H1 (cell line): ENCODE measurements around the gene AIG1. TPM values are rescaled to one million over a fixed set of nuclear protein-coding genes. Genes with fewer than 3 reads are reported as not detected.

ENCODE experiments used
- CTCF ChIA-PET: fragments of 300-600 bp; sonication (Branson Sonifier 250); formaldehyde crosslinking; loops from one replicate; lab custom pipeline; 2021; ENCODE audit not compliant: partially characterized antibody; lab: Charles Lee
- POLR2A ChIA-PET: fragments of 300-600 bp; sonication (Branson Sonifier 250); formaldehyde crosslinking; loops from one replicate; lab custom pipeline; 2021; ENCODE audit warnings: inconsistent platforms; ENCODE audit not compliant: partially characterized antibody; lab: Charles Lee
- DNase-seq, 2 experiments: peaks; one replicate each; pipeline versions ENCODE4 v3.0.0 to v3.0.0-alpha.2; 2010 to 2022; ENCODE audit warnings: low spot score in 2 of 2, low read depth in 1 of 2, mixed read lengths in 1 of 2
- FAIRE-seq: peaks from 2 replicates; lab custom pipeline; 2011; peaks lifted over from hg19 to GRCh38; lab: Jason Lieb, UNC
- H2AFZ ChIP-seq: 2 replicates; pipeline ENCODE4 v1.8.1; 2012; ENCODE audit warnings: low read length, inconsistent platforms
- H2AK5ac ChIP-seq: 2 replicates; pipeline ENCODE4 v1.6.1; 2013; ENCODE audit warnings: low read depth, low read length
- H2BK120ac ChIP-seq: replicated peaks from 2 replicates; pipeline ENCODE3; 2013; ENCODE audit warnings: low read depth, low read length, inconsistent platforms
- H2BK12ac ChIP-seq: 2 replicates; pipeline ENCODE4 v1.6.1; 2013; ENCODE audit warnings: low read depth, low read length
- H2BK15ac ChIP-seq: 2 replicates; pipeline ENCODE4 v1.6.1; 2013; ENCODE audit warnings: low read length
- H2BK20ac ChIP-seq: 2 replicates; pipeline ENCODE4 v1.6.1; 2013; ENCODE audit warnings: low read length
- H2BK5ac ChIP-seq: 2 replicates; pipeline ENCODE4 v1.6.1; 2013; ENCODE audit warnings: low read depth, low read length
- H3K14ac ChIP-seq: 2 replicates; pipeline ENCODE4 v1.6.1; 2013; ENCODE audit warnings: inconsistent platforms; ENCODE audit not compliant: insufficient read length
- H3K18ac ChIP-seq: 2 replicates; pipeline ENCODE4 v1.6.1; 2013; ENCODE audit warnings: low read length; ENCODE audit errors: extremely low read depth
- H3K23ac ChIP-seq: 2 replicates; pipeline ENCODE4 v1.6.1; 2013; ENCODE audit warnings: inconsistent platforms; ENCODE audit not compliant: insufficient read length
- H3K23me2 ChIP-seq: 2 replicates; pipeline ENCODE4 v1.6.1; 2013; ENCODE audit warnings: low read depth, low read length
- H3K27ac ChIP-seq: 2 replicates; pipeline ENCODE4 v1.6.1; 2011; ENCODE audit warnings: low read depth, low read length, inconsistent platforms
- H3K27me3 ChIP-seq, 4 experiments: replicated peaks in 1 of 4; 1 replicate in 1 of 4; 2 replicates in 3 of 4; pipeline versions ENCODE4 v1.6.1 to v1.8.1; 2011 to 2013; ENCODE audit warnings: low read length in 3 of 4, mild to moderate bottlenecking in 3 of 4, inconsistent platforms in 2 of 4, mixed read lengths in 2 of 4, moderate library complexity in 1 of 4; ENCODE audit not compliant: control insufficient read depth in 3 of 4, insufficient read depth in 3 of 4; ENCODE audit errors: extremely low read depth in 1 of 4
- H3K36me3 ChIP-seq, 4 experiments: 2 replicates each; pipeline versions ENCODE4 v1.6.1 to v1.8.1; 2011 to 2013; ENCODE audit warnings: mild to moderate bottlenecking in 4 of 4, low read length in 3 of 4, moderate library complexity in 2 of 4, control low read depth in 1 of 4, inconsistent platforms in 1 of 4; ENCODE audit not compliant: insufficient read depth in 4 of 4, control insufficient read depth in 2 of 4
- H3K4ac ChIP-seq: replicated peaks from 2 replicates; pipeline ENCODE3; 2013; ENCODE audit warnings: low read length, low read depth, mixed read lengths, inconsistent platforms; ENCODE audit not compliant: insufficient read length
- H3K4me1 ChIP-seq, 4 experiments: replicated peaks in 1 of 4; 1 replicate in 1 of 4; 2 replicates in 3 of 4; pipeline versions ENCODE4 v1.6.1 to v1.8.1; 2011 to 2013; ENCODE audit warnings: low read length in 3 of 4, inconsistent platforms in 2 of 4, mixed read lengths in 1 of 4; ENCODE audit not compliant: insufficient read depth in 4 of 4, control insufficient read depth in 3 of 4
- H3K4me2 ChIP-seq, 2 experiments: 2 replicates each; pipeline versions ENCODE4 v1.6.1 to v1.8.1; 2011 to 2013; ENCODE audit warnings: low read depth in 2 of 2, low read length in 2 of 2, control low read depth in 1 of 2, inconsistent platforms in 1 of 2, mild to moderate bottlenecking in 1 of 2; ENCODE audit not compliant: insufficient read depth in 1 of 2
- H3K4me3 ChIP-seq, 4 experiments: fragments of 200-600, 300-600 bp in 1 of 4; sonication (generic), shearing (Covaris generic), sonication (Bioruptor Twin) in 1 of 4; 2 replicates each; pipeline versions ENCODE4 v1.5.1 to v1.8.1; 2011 to 2016; ENCODE audit warnings: low read length in 4 of 4, low read depth in 3 of 4, control low read depth in 2 of 4, inconsistent platforms in 2 of 4, mild to moderate bottlenecking in 2 of 4, mixed read lengths in 1 of 4, moderate library complexity in 1 of 4; ENCODE audit not compliant: insufficient read depth in 2 of 4; ENCODE audit errors: extremely low read depth in 1 of 4
- H3K56ac ChIP-seq: replicated peaks from 2 replicates; pipeline ENCODE3; 2013; ENCODE audit warnings: low read depth, mild to moderate bottlenecking, mixed read lengths, low read length, inconsistent platforms; ENCODE audit not compliant: insufficient read length
- H3K79me1 ChIP-seq: 2 replicates; pipeline ENCODE4 v1.6.1; 2013; ENCODE audit warnings: low read depth, low read length, control low read depth
- H3K79me2 ChIP-seq, 2 experiments: 2 replicates each; pipeline versions ENCODE4 v1.6.1 to v1.8.1; 2012 to 2013; ENCODE audit warnings: low read length in 2 of 2, mild to moderate bottlenecking in 2 of 2, inconsistent platforms in 1 of 2; ENCODE audit not compliant: insufficient read depth in 2 of 2, control insufficient read depth in 1 of 2
- H3K9ac ChIP-seq, 4 experiments: replicated peaks in 1 of 4; 1 replicate in 1 of 4; 2 replicates in 3 of 4; pipeline versions ENCODE4 v1.6.1 to v1.8.1; 2011 to 2013; ENCODE audit warnings: low read depth in 3 of 4, low read length in 3 of 4, control low read depth in 2 of 4, mild to moderate bottlenecking in 2 of 4, moderate library complexity in 2 of 4, inconsistent platforms in 1 of 4; ENCODE audit errors: extremely low read depth in 1 of 4
- H3K9me3 ChIP-seq, 2 experiments: 2 replicates each; pipeline versions ENCODE4 v1.6.1 to v1.8.1; 2012 to 2013; ENCODE audit warnings: mild to moderate bottlenecking in 2 of 2, moderate library complexity in 2 of 2, control low read depth in 1 of 2, inconsistent platforms in 1 of 2, low read depth in 1 of 2, low read length in 1 of 2, mixed read lengths in 1 of 2; ENCODE audit not compliant: insufficient read depth in 2 of 2
- H4K20me1 ChIP-seq, 2 experiments: replicated peaks in 1 of 2; 2 replicates each; pipeline versions ENCODE3 to v1.8.1; 2011 to 2013; ENCODE audit warnings: inconsistent platforms in 2 of 2, low read length in 2 of 2, mild to moderate bottlenecking in 1 of 2; ENCODE audit not compliant: insufficient read depth in 2 of 2, control insufficient read depth in 1 of 2
- H4K5ac ChIP-seq: 2 replicates; pipeline ENCODE4 v1.6.1; 2013; ENCODE audit warnings: low read length, low read depth, mixed read lengths, inconsistent platforms; ENCODE audit not compliant: insufficient read length
- H4K8ac ChIP-seq: 2 replicates; pipeline ENCODE4 v1.8.0; 2013; ENCODE audit warnings: mild to moderate bottlenecking, moderate library complexity, low read length, inconsistent platforms; ENCODE audit not compliant: insufficient read depth; ENCODE audit errors: extremely low read depth
- H4K91ac ChIP-seq: replicated peaks from 2 replicates; pipeline ENCODE3; 2013; ENCODE audit warnings: low read length, mixed read lengths, inconsistent platforms; ENCODE audit not compliant: insufficient read length
- BACH1 ChIP-seq: IDR thresholded peaks from 2 replicates; pipeline ENCODE4 v1.6.1; 2012; ENCODE audit warnings: low read length, improper control_type of control experiment
- NANOG ChIP-seq: IDR thresholded peaks from 2 replicates; pipeline ENCODE4 v1.6.1; 2011; ENCODE audit warnings: low read length, low read depth, mild to moderate bottlenecking, inconsistent platforms; ENCODE audit not compliant: insufficient read depth, poor library complexity, severe bottlenecking
- POLR2AphosphoS5 ChIP-seq: IDR thresholded peaks from 2 replicates; pipeline ENCODE4 v1.6.1; 2011; ENCODE audit warnings: low read depth, low read length
- RNF2 ChIP-seq: fragments of 200-900, 300-1000 bp; sonication (generic); IDR thresholded peaks from 2 replicates; pipeline ENCODE4 v1.7.1; 2016; ENCODE audit warnings: borderline replicate concordance, low read depth, mild to moderate bottlenecking, antibody characterized with exemption, low read length; ENCODE audit not compliant: poor library complexity, severe bottlenecking; ENCODE audit errors: missing control alignments
- TAF1 ChIP-seq: IDR thresholded peaks from 2 replicates; pipeline ENCODE4 v1.6.1; 2011; ENCODE audit warnings: mild to moderate bottlenecking, low read depth, low read length
- WGBS, 2 experiments: shearing (Covaris generic) in 1 of 2; methylation state at CpG; one replicate each; pipeline versions ENCODE4 v1.1.6 to v1.1.7; 2013 to 2015; ENCODE audit warnings: low lambda C conversion rate in 2 of 2, mixed read lengths in 2 of 2, inconsistent platforms in 1 of 2, low coverage in 1 of 2, missing lambda C conversion rate in 1 of 2; ENCODE audit not compliant: insufficient replicate concordance in 2 of 2, insufficient coverage in 1 of 2, insufficient read length in 1 of 2; ENCODE audit errors: extremely low coverage in 1 of 2, missing lambda C conversion rate in 1 of 2; 5-methylcytosine and 5-hydroxymethylcytosine counted together
- polyA plus RNA-seq, 7 experiments: library from polyadenylated mRNA; depleted of rRNA in 3 of 7; stranded (reverse) in 5 of 7; unstranded in 2 of 7; fragments of >200 nt in 5 of 7; fragments of 200-250 nt in 2 of 7; gene quantifications; 1 replicate in 5 of 7; 2 replicates in 1 of 7; 4 replicates in 1 of 7; pipeline versions ENCODE4 v1.2.1 to v1.2.3, GENCODE V29; 2011 to 2013; ENCODE audit warnings: missing spikeins in 2 of 7, mixed read lengths in 2 of 7
- total RNA-seq: library from RNA; stranded (reverse); fragmentation: NEBNext Ultra II Directional; extraction: Animal tissue kit (Norgen Biotek cat#: 25700); gene quantifications from 2 replicates; pipeline ENCODE4 v1.2.1, GENCODE V29; 2021

Gene AIG1
- total and polyA plus RNA-seq, 2 of the 8 experiments (the other 6 are each of a cell fraction or from before 2014, with no cell fraction given) = 56.6 to 58.4 TPM

- H3K23ac ChIP-seq = no peak overlapping the region
- H2BK20ac ChIP-seq = no peak overlapping the region
- no peak overlapping the region for H2AFZ ChIP-seq
- no peak overlapping the region for H4K5ac ChIP-seq
- H3K27ac ChIP-seq = no peak overlapping the region
- DNase-seq = no peak
- H3K4me3 ChIP-seq = no peak overlapping the region
- no peak overlapping the region for H3K18ac ChIP-seq
- H3K23me2 ChIP-seq = no peaks in the 10 kb centered on the region
- TF ChIP-seq TAF1 = no peak
- no peak for TF ChIP-seq POLR2AphosphoS5
- TF ChIP-seq BACH1 = no peak
- no peak for TF ChIP-seq RNF2
- no peak for TF ChIP-seq NANOG
- TF ChIP-seq, all 59 proteins: peak for 0
- Histone ChIP-seq H3K4ac (no peak overlapping the region), H2BK5ac (no peak overlapping the region), H3K4me1 (no peaks in the 10 kb centered on the region; a peak in 1 of 7 replicates), H3K79me2 (no peaks in the 10 kb centered on the region), H2BK12ac (no peak overlapping the region), H3K27me3 (no peaks in the 10 kb centered on the region), H4K8ac (no peak overlapping the region), H4K20me1 (no peaks in the 10 kb centered on the region), H3K9me3 (no peaks in the 10 kb centered on the region), H3K79me1 (no peaks in the 10 kb centered on the region), H2BK120ac (no peak overlapping the region), H2BK15ac (no peak overlapping the region), H3K9ac (no peak overlapping the region), H3K4me2 (no peak overlapping the region), H3K14ac (no peak overlapping the region), H2AK5ac (no peak overlapping the region), H4K91ac (no peak overlapping the region), H3K36me3 (no peaks in the 10 kb centered on the region; a peak in 1 of 8 replicates), H3K56ac (no peak overlapping the region)
- ChIA-PET POLR2A (no interaction called here), CTCF (interaction anchor here (2.1 to 7.3 kb wide), 3 partner anchors 33 to 108 kb away, joined by 6 to 80 read pairs (median 6); no protein-coding TSS in a partner anchor)
- no peak for FAIRE-seq
- 96% methylated on average over 1 of the region's 1 CpG; no CpG with 5 or more reads in 1 of the 2 experiments for WGBS, 2 experiments
Observed at GRCh38 chr6:143332153-143332845, 271.6 kb downstream of the AIG1 start.
